Upper lobe of right lung (tissue), 1 donor: ENCODE results near the gene LHCGR. TPM values are rescaled to one million over a fixed set of nuclear protein-coding genes. Genes with fewer than 3 reads are reported as not detected.

Experiments used
- ATAC-seq: fragments of 200-7000 bp; cut with Tn5 transposase; one replicate; pipeline ENCODE4 v1.9.1; 2020; ENCODE audit warnings: mild to moderate bottlenecking, moderate library complexity
- DNase-seq: peaks from one replicate; pipeline ENCODE4 v3.0.0-alpha.2; 2020
- H3K27ac ChIP-seq: fragments of 200-600 bp; one replicate; pipeline ENCODE4 v1.8.0; 2022
- H3K27me3 ChIP-seq: fragments of 200-600 bp; one replicate; pipeline ENCODE4 v1.8.0; 2022; ENCODE audit warnings: mild to moderate bottlenecking
- H3K36me3 ChIP-seq: fragments of 200-600 bp; one replicate; pipeline ENCODE4 v1.8.0; 2022
- H3K4me1 ChIP-seq: fragments of 200-600 bp; one replicate; pipeline ENCODE4 v1.8.0; 2022
- H3K4me3 ChIP-seq: fragments of 200-600 bp; one replicate; pipeline ENCODE4 v1.8.0; 2022; ENCODE audit warnings: mild to moderate bottlenecking
- H3K9me3 ChIP-seq: fragments of 200-600 bp; one replicate; pipeline ENCODE4 v1.8.0; 2022
- CTCF ChIP-seq: fragments of 200-600 bp; IDR thresholded peaks from one replicate; pipeline ENCODE4 v1.8.0; 2022; ENCODE audit warnings: antibody characterized with exemption
- intact Hi-C: fragments of 100-400 bp; cut with DNase I; formaldehyde crosslinking; loops from one replicate; pipeline ENCODE4 v1.11.0; 2022
- total RNA-seq: library from RNA; stranded (reverse); fragmentation: NEBNext Ultra II Directional; extraction: Animal tissue kit (Norgen Biotek cat#: 25700); gene quantifications from one replicate; pipeline ENCODE4 v1.2.1, GENCODE V29; 2021
- donor health status: DM: no; HTN: yes; CAD: no; lungs with severe emphysema.

The LHCGR gene
- total RNA-seq, 1 donor from 2014 or later, result not detected

GRCh38 chr2:48759682-48760081 lies 4.2 kb upstream of the LHCGR start:
- Histone ChIP-seq H3K27ac (no peak overlapping the region), H3K4me1 (no peaks in the 10 kb centered on the region), H3K27me3 (peaks cover 14% of the 10 kb centered on the region), H3K36me3 (no peaks in the 10 kb centered on the region), H3K4me3 (no peak overlapping the region), H3K9me3 (no peaks in the 10 kb centered on the region)
- intact Hi-C loops, result no loop called here
- DNase-seq (no peak), ATAC-seq (no peak)
- no peak for TF ChIP-seq CTCF

- ATAC-seq (no peak), DNase-seq (no peak)
- H3K9me3 ChIP-seq, result no peaks in the 10 kb centered on the region
- H3K27me3 ChIP-seq, result peaks cover 21% of the 10 kb centered on the region
- H3K4me3 ChIP-seq, result no peak overlapping the region
- no peak for TF ChIP-seq CTCF
- no peaks in the 10 kb centered on the region for H3K36me3 ChIP-seq
- H3K4me1 ChIP-seq, result no peaks in the 10 kb centered on the region
- H3K27ac ChIP-seq, result no peak overlapping the region
- intact Hi-C loops, result no loop called here
Measured at GRCh38 chr2:48756289-48756688, 765 bp upstream of the LHCGR start.

GRCh38 chr2:48754874-48755273 lies 650 bp downstream of the LHCGR start:
- Histone ChIP-seq H3K4me1 (no peaks in the 10 kb centered on the region), H3K27me3 (peaks cover 21% of the 10 kb centered on the region), H3K4me3 (no peak overlapping the region), H3K9me3 (no peaks in the 10 kb centered on the region), H3K27ac (no peak overlapping the region), H3K36me3 (no peaks in the 10 kb centered on the region)
- DNase-seq, result no peak
- peak; percentile 26 for ATAC-seq
- no peak for TF ChIP-seq CTCF
- intact Hi-C loops, result no loop called here

GRCh38 chr2:48753228-48753627 lies 2.3 kb downstream of the LHCGR start:
- no peak for ATAC-seq

GRCh38 chr2:48750128-48750739 lies 5.3 kb downstream of the LHCGR start:
- H3K27me3 ChIP-seq, result peaks cover 10% of the 10 kb centered on the region
- H3K4me1 ChIP-seq, result no peaks in the 10 kb centered on the region
- no peak for ATAC-seq
- H3K27ac ChIP-seq, result no peak overlapping the region
- no peak for TF ChIP-seq CTCF
- H3K36me3 ChIP-seq, result no peaks in the 10 kb centered on the region
- H3K4me3 ChIP-seq, result no peak overlapping the region
- no peak for DNase-seq
- intact Hi-C loops, result no loop called here
- no peaks in the 10 kb centered on the region for H3K9me3 ChIP-seq

More at GRCh38 chr2:48753228-48753627, 2.3 kb downstream of the LHCGR start:
- intact Hi-C loops, result no loop called here
- Histone ChIP-seq H3K36me3 (no peaks in the 10 kb centered on the region), H3K9me3 (no peaks in the 10 kb centered on the region), H3K4me1 (no peaks in the 10 kb centered on the region), H3K27ac (no peak overlapping the region), H3K27me3 (peaks cover 21% of the 10 kb centered on the region), H3K4me3 (no peak overlapping the region)
- TF ChIP-seq CTCF, result no peak
- DNase-seq, result no peak
